ENCODE data around the gene ITGA1.

Gene ITGA1

GRCh38 chr5:52779213-52779612 lies 8.5 kb upstream of the ITGA1 start:
- no peak overlapping the region for H3K4me3 ChIP-seq (replicated peaks; ENCODE audit: low read depth, low read length)
- no peak for TF ChIP-seq CTCF (IDR thresholded peaks at IDR 0.05; ENCODE audit: low read length, missing control alignments)
- DNase-seq (ENCODE audit: low read depth) = no peak

- DNase-seq (ENCODE audit: low read depth) = peak; percentile 45
- H3K4me3 ChIP-seq (replicated peaks; ENCODE audit: low read depth, low read length) = no peak overlapping the region
- TF ChIP-seq CTCF (IDR thresholded peaks at IDR 0.05; ENCODE audit: low read length, missing control alignments) = no peak
These were observed 4.3 kb upstream of the ITGA1 start for GRCh38 chr5:52783226-52783959.

- no peak for DNase-seq (ENCODE audit: low read depth)
- no peak for TF ChIP-seq CTCF (IDR thresholded peaks at IDR 0.05; ENCODE audit: low read length, missing control alignments)
- no peak overlapping the region for H3K4me3 ChIP-seq (replicated peaks; ENCODE audit: low read depth, low read length)
These were observed 3.0 kb upstream of the ITGA1 start for GRCh38 chr5:52784737-52785136.

- no peak for TF ChIP-seq CTCF (IDR thresholded peaks at IDR 0.05; ENCODE audit: low read length, missing control alignments)
- DNase-seq (ENCODE audit: low read depth) = no peak
- H3K4me3 ChIP-seq (replicated peaks; ENCODE audit: low read depth, low read length) = no peak overlapping the region
These were observed 1.3 kb upstream of the ITGA1 start for GRCh38 chr5:52786391-52786790.

GRCh38 chr5:52786949-52787599 lies 642 bp upstream of the ITGA1 start:
- TF ChIP-seq CTCF (IDR thresholded peaks at IDR 0.05; ENCODE audit: low read length, missing control alignments) = peak; percentile 29
- no peak for DNase-seq (ENCODE audit: low read depth)
- H3K4me3 ChIP-seq (replicated peaks; ENCODE audit: low read depth, low read length) = peak overlapping the region; percentile 63

GRCh38 chr5:52788505-52788821 lies 747 bp downstream of the ITGA1 start:
- no peak for DNase-seq (ENCODE audit: low read depth)
- H3K4me3 ChIP-seq (replicated peaks; ENCODE audit: low read depth, low read length) = peak overlapping the region; percentile 63
- TF ChIP-seq CTCF (IDR thresholded peaks at IDR 0.05; ENCODE audit: low read length, missing control alignments) = no peak

- peak overlapping the region; percentile 63 for H3K4me3 ChIP-seq (replicated peaks; ENCODE audit: low read depth, low read length)
- no peak for TF ChIP-seq CTCF (IDR thresholded peaks at IDR 0.05; ENCODE audit: low read length, missing control alignments)
- DNase-seq (ENCODE audit: low read depth) = no peak
These were observed 1.7 kb downstream of the ITGA1 start for GRCh38 chr5:52789378-52789777.
